ENCODE measurements around the gene CCNI2. TPM values are rescaled to one million over a fixed set of nuclear protein-coding genes. Genes with fewer than 3 reads are reported as not detected.

CCNI2 gene
- total RNA-seq, 1 experiment from 2014 or later = not detected

DNA sequence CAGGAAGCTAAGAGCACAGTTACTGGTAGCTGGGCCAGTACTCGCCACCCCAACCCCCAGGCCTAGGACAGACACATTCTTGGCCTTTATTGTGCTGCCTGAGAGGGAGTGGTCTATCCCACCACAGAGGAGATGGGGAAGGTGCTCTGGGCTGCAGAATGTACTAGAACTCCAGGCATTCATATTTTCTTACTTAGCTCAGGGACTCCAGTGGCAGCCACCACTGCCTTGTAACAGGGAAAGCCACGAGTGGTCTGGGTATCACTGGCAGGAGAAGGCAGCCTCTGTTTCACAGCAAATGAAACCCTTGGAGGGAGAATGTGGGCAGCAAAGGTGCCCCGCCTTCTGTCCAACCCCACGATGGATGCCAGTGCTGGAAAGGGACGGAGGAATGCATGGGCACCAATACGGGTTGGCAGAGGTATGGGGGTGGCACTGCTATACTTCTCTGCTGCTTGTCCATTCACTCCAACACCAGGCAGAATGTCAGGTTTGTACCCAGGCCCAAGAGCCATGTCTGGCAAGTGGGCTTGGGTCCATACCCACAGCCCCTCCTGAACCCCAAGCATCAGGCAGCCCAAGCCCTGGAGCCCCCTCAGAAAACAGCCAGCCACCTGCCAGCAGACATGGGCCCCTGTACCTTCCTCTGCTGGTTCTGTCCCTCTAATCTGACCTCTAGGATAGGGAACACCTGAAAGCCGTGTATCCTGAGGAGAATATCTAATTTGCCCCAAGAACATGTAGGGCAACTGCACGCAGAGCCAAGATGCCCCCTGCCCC is 25.3 kb downstream of the CCNI2 start:
- no peak for DNase-seq
- Histone ChIP-seq H3K4me3 (no peak overlapping the region), H3K27me3 (no peaks in the 10 kb centered on the region), H3K9me3 (no peaks in the 10 kb centered on the region), H3K36me3 (peaks cover 5% of the 10 kb centered on the region)

DNA sequence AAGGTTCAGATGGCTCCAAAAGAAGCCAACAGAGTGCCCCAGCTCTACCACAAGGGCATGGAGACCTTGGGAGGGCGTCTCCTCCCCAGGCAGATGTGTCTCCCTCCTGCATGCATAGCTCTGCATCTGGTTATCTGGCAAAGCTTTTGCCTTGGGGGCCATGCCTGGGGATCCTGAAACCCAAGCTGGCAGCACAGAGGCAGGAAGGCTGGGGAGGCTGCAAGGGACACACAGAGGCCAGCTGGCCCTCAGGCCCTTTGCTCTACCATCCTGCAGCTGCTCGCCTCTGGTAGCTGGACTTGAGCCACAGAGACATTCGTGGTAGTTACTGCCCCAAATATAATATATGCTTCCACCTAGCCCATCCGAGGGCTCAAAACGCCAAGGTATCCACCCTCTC is 25.9 kb downstream of the CCNI2 start:
- no peak overlapping the region for H3K4me3 ChIP-seq
- no peaks in the 10 kb centered on the region for H3K9me3 ChIP-seq
- H3K36me3 ChIP-seq = peaks cover 5% of the 10 kb centered on the region
- no peak for DNase-seq
- H3K27me3 ChIP-seq = no peaks in the 10 kb centered on the region

DNA sequence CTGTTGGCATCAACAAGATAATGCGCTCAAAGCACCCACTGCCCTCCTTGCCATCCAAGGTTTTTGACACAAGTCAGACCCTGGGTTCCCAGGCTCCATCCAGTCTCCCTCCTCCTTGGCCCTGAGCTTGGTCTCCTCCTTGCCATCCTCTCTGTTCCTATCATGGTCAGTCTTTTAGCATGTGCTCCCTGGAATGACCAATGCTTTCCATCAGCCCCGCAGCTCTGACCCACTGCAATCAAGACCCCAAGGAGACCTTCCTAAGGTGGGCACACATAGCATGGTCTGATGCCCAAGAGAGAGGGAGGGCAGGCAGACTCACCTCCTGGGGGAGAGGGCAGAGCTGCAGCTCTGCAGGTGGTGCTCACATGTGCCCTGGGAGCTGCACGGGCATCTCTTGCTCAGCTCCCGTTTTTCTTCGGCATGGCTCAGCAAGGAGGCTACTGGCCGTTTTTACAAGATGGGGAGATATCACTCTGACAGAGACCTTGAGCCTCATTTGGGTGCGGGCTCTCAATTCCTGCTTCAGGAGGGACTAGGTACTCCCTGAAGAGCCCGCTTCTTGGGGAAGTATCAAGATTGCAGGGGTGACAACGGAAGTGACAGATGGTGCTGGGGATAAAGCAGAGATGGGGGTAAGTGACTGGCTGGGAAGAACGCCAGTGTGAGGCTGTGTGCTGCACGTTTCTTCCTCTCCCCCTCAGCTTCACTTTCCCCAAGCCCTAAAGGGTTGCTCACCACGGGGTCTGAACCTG is 26.6 kb downstream of the CCNI2 start:
- DNase-seq = no peak

DNA sequence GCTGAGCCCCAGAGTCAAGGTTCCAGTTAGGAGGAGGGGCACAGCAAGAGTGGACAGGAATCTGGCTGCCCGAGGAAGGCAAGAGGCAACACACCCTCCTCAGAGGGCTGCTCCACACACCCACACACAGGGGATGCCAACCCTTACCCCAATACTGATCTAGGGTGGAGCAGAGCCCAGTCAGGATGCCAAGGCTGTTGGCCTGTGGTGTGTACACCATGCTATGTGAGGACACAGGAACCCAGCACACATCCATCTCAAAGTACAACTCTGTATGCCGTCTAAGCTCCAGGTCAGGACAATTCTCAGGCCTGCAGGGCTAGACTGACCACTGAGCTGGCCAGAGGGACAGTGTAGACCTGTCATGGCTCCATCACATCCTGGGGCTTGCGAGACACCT is 27.2 kb downstream of the CCNI2 start:
- Histone ChIP-seq H3K9me3 (no peaks in the 10 kb centered on the region), H3K36me3 (peaks cover 5% of the 10 kb centered on the region), H3K27me3 (no peaks in the 10 kb centered on the region), H3K4me3 (no peak overlapping the region)
- DNase-seq = peak; percentile 58

More for the DNA sequence above, 26.6 kb downstream of the CCNI2 start:
- no peaks in the 10 kb centered on the region for H3K9me3 ChIP-seq
- no peaks in the 10 kb centered on the region for H3K27me3 ChIP-seq
- no peak overlapping the region for H3K4me3 ChIP-seq
- H3K36me3 ChIP-seq = peaks cover 5% of the 10 kb centered on the region

DNA sequence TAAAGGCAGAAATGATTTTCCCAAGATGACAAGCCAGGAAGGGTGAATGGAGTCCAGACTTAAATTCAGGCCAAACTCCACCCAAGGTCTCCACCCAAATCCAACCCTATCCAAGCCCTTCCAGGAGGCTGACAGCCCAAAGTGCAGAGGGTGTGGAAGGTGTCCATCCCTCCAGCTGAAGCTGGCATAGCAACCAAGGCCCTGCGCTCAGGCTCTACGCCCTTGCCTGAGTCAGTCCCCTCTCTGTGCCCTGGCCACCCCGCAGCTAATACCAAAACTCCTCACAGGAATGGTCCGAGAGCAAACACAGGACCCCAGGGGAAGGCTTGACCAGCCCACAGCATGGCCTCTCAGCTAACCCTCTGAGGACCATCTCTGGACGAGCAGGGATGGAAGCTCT is 27.7 kb downstream of the CCNI2 start:
- Histone ChIP-seq H3K36me3 (peaks cover 5% of the 10 kb centered on the region; the same call in 1 of the 2 replicates), H3K4me3 (no peak overlapping the region), H3K27me3 (no peaks in the 10 kb centered on the region), H3K9me3 (no peaks in the 10 kb centered on the region)
- no peak for DNase-seq

DNA sequence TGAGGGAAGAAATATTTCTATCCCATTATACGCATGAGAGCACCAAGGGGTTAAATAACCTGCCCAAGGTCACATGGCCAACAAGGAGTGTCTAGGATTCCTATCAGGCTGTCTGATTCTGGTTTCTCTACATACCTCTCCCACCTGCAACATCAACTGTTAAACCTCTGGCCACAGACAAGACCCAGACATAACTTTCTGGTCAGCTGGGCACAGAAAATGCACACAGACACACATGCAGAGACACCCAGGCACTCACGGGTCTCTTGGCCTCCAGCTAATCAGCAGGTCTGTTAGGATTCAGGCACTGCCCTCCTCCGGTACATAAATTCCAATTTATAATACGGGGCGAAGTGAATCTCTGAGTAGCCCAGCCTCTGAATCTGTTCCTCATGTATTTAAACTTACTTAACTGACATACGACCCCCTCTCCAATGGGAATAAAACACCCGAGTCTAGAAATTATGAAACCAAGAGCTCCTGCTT is 28.3 kb downstream of the CCNI2 start:
- DNase-seq = no peak
- Histone ChIP-seq H3K4me3 (peak overlapping the region; percentile 66; the same call in 1 of the 2 replicates), H3K27me3 (no peaks in the 10 kb centered on the region), H3K36me3 (peaks cover 5% of the 10 kb centered on the region; the same call in 1 of the 2 replicates), H3K9me3 (no peaks in the 10 kb centered on the region)

DNA sequence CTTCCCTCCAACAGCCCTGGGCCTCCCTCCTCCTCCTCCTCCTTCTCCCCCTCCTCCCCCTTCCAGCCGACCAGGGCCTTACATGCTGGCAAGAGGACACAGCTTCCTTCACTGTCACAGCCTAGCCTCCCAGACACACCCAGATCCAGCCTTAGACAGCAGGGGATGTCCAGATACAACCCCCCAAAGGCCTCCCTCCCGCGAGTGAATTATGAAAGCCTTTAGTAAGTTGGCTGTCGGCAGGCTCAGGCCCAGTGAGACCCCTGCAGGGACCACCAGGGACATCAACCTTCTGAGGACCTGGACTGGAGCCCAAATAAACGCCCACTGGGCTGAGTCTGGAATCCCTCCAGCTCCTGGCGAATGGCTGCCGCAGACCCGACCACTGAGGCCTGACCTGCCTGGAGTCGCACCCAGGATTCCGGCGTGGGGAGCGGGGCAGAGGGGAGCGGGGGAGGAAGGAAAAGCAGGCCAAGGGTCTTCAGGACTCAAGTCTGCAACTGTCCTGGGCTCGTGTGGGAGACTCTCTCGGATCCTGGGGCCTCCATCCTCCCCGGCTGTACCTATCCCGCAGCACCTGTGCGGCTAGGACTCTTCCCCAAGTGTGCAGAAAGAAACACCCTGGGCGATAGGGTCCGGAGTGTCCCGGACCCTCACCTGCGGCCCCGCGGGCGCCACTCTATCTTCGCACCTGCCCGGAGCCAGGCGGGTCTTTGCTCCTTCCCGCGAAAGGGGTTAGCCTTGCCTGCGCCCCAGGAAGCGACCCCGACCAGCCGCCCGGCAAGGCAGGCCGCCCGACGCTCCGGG is 29.1 kb downstream of the CCNI2 start:
- peaks cover under 1% of the 10 kb centered on the region; the same call in 1 of the 2 replicates for H3K36me3 ChIP-seq
- DNase-seq = peak; percentile 66
- no peaks in the 10 kb centered on the region for H3K9me3 ChIP-seq
- H3K4me3 ChIP-seq = peak overlapping the region; percentile 66
- no peaks in the 10 kb centered on the region for H3K27me3 ChIP-seq

DNA sequence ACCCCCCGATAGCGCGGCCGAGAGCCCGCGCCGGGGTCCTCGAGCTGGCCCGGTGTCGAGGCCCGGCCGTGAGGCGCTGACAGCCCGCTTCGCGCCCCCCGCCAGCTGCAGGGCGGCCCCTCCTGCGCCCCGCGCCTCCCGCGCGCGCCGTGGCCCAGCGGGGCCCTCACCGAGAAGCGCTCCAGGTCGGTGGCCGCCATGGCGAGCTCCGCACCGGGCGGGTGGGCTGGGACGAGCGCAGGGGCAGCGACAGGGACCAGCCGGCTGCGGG is 29.6 kb downstream of the CCNI2 start:
- no peak for DNase-seq
- Histone ChIP-seq H3K9me3 (no peaks in the 10 kb centered on the region), H3K36me3 (no peaks in the 10 kb centered on the region; the same call in 1 of the 2 replicates), H3K27me3 (no peaks in the 10 kb centered on the region), H3K4me3 (peak overlapping the region; percentile 66)

DNA sequence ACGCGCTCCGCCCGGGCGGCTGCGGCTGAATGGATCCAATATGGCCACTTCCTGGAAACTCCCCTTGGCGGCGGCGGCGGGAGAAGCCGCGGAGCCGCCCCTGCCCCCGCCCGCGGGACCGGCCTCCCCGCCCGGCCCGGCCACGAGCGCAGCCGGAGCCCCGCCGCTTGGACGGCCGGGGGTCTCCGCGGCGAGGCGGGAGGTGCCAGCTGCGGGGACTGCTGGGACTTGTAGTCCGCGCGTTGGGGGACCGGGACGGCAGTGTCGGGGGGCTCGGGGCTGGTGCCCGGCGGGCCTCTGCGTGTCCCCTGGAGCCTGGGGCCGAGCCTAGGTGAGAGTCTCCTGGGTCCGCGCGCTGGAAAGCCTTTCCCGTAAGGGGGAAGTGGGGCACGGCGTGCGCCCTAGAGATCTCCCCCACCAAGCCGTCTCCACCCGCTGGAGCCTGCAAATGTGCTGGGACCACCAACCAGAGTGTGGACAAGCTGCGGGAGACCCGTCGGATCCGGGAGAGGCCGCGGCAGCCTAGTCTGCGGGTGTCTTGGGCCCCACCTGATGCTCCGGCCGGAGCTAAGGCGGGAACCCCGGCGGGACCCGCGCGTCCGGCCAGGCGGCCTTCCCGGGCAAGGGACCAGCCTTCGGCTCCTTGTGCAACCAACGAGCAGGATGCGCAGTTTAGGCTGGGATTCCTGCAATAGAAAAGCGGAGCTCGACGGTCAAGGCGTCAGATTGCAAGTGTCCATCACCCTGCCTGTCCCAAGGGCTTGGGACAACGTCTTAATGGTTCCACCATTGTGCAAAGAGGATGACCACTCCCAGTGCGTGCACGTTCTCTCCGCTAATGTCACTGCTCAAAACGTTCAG is 30.2 kb downstream of the CCNI2 start, which contains the start of gene SEPTIN8:
SEPTIN8 (minus strand) TSS at position 31 of the 861 bp plus-strand sequence. CDS start 102 bp downstream, outside the sequence.
- H3K4me3 ChIP-seq = peak within 1 kb of the TSS; percentile 66
- H3K9me3 ChIP-seq = no peaks in the 10 kb centered on the region
- peak; percentile 70 for DNase-seq

DNA sequence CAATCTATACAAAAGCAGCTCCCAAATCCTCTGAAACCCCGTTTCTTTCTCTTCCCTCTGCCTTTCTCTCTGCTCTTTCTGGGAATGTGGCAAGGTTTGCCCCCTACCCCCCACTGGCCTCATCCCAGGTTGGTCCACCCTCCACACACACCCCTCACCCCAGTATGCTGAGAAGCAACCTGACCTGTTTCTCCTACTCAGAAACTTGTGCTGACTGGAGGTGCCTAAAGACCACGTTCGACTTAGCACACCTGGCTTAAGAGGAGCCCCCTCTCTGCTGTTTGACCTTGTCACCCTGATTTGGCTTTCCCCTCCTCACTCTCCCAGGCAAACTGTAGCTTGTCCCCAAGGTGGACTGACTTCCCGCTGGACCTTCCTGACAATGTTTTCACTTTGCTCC is 30.9 kb downstream of the CCNI2 start:
- H3K4me3 ChIP-seq = peak overlapping the region; percentile 66
- no peaks in the 10 kb centered on the region; the same call in 1 of the 2 replicates for H3K36me3 ChIP-seq
- no peak for DNase-seq
- no peaks in the 10 kb centered on the region for H3K27me3 ChIP-seq
- no peaks in the 10 kb centered on the region for H3K9me3 ChIP-seq

More for the DNA sequence above, 30.2 kb downstream of the CCNI2 start, which contains the start of gene SEPTIN8:
- no peaks in the 10 kb centered on the region for H3K27me3 ChIP-seq
- no peaks in the 10 kb centered on the region; the same call in 1 of the 2 replicates for H3K36me3 ChIP-seq

DNA sequence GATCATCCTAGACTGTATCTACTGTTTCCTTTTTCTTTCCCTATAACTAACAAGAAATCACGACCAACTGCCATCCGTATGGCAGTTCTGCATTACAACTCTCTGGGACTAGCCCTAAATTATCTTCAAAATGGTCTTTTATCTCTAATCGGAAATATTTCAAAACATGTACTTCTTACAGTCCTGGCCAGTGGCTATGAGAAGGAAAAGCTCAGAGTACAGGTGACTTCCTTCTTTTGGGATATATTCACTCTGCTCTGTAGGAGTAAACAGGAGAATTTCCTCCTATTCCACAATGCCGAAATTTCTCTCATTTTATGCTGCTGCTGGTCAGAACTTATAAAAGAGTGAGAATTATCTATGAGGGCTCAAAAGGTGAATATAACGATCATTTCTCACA is 31.6 kb downstream of the CCNI2 start:
- no peak for DNase-seq
- H3K36me3 ChIP-seq = no peaks in the 10 kb centered on the region
- no peaks in the 10 kb centered on the region for H3K27me3 ChIP-seq
- no peaks in the 10 kb centered on the region for H3K9me3 ChIP-seq
- H3K4me3 ChIP-seq = no peak overlapping the region

DNA sequence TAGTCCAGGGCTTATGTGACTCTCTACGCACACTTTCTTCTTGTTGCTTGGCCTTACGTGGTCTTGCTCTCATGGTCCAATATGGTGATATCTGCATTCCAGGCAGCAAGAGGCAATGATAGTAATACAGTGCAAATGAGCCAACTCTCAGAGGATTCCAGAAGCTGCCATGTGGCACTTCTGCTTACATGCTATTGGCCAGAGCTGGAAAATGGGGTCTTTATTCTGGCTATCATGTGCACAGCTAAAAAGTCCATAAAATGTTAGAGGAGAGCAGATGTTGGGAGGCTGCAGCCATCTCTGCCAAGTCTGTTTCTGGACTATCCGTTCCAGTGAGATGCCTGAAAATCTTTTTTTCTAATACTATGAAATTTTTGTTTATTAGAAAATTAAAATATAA is 32.7 kb downstream of the CCNI2 start:
- no peak for DNase-seq
- H3K4me3 ChIP-seq = no peak overlapping the region
- no peaks in the 10 kb centered on the region for H3K9me3 ChIP-seq
- H3K27me3 ChIP-seq = no peaks in the 10 kb centered on the region
- no peaks in the 10 kb centered on the region for H3K36me3 ChIP-seq

DNA sequence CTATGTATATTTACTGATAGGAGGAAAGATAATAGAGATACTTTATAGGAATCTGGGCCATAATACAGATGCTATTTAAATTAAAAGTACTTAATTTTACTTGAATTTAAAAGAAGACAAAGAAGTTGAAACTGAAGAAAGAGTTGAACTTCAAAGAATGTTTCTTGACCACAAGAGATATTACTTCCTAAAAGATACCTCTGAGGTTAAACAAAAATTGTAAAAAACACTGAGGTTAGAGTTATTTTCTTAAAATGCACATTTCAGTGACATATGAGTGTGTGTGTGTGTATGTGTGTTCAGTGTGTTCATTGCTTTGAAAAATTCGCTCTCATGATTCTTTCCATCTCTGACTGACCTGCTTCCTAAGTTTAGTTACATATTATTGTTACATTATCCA is 33.4 kb downstream of the CCNI2 start:
- H3K27me3 ChIP-seq = no peaks in the 10 kb centered on the region
- no peak overlapping the region for H3K4me3 ChIP-seq
- H3K9me3 ChIP-seq = no peaks in the 10 kb centered on the region
- no peaks in the 10 kb centered on the region for H3K36me3 ChIP-seq
- DNase-seq = no peak

DNA sequence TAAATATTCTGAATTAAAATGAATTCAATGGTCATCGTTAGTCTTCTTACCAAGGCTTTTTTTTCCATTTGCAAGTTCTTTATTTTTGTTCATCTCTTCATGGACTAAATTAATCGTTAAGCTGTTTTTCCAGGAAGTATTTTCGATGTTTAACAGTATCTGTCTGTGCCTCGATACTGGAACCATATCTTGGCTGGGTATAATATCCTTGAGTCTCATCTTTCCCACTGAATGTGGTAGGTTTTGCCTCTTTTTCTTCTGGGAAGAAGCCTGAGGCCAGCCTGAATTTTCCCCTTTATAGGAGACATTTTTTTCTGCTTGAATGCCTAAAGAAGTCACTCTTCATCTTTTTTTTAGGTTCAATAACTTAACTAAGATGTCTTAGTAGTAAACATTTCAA is 33.8 kb downstream of the CCNI2 start:
- H3K27me3 ChIP-seq = no peaks in the 10 kb centered on the region
- no peak for DNase-seq
- H3K9me3 ChIP-seq = no peaks in the 10 kb centered on the region
- H3K36me3 ChIP-seq = no peaks in the 10 kb centered on the region
- no peak overlapping the region for H3K4me3 ChIP-seq

DNA sequence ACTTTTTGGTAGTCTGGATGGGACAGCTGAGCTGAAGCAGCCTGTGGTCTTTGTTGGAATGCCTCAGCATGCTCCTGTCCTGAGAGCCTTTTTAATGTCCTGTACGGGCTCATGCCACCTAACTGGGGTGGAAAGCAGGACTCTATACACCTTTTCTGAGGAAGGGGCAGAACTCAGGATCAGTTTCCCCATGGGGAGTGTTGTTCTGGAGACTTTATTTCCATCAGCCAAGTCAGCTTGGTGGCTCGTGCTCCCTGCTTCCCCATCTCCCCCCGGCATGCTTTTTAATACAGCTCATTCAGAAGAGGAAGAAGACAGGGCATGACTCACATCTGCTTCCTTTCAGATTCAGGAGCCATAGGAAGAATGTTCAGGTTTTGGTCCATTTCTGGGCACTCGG is 34.9 kb downstream of the CCNI2 start:
- Histone ChIP-seq H3K27me3 (no peaks in the 10 kb centered on the region), H3K9me3 (no peaks in the 10 kb centered on the region), H3K36me3 (no peaks in the 10 kb centered on the region), H3K4me3 (no peak overlapping the region)
- peak; percentile 50 for DNase-seq

DNA sequence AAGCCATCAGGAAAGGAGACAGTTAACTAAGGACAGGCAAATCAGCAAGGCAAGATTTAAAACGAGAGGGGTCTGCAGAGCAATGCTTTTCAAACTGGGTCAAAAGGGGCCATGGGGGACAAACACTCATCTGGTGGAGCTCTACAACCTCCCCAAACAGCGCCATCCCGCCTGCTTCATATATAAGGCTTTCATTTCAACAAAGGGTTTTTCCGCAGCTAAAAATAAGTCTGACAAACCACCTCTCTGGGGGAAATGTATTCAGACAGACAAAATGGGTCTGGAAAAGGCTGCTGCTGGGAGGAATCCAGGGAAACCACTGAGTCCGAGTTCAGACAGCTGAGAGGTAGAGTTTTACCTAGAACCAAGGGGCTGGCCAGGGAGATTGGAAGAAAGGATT is 38.1 kb downstream of the CCNI2 start:
- DNase-seq = no peak
- no peaks in the 10 kb centered on the region for H3K27me3 ChIP-seq
- H3K9me3 ChIP-seq = no peaks in the 10 kb centered on the region
- no peak overlapping the region for H3K4me3 ChIP-seq
- no peaks in the 10 kb centered on the region for H3K36me3 ChIP-seq

All from MG63 (cell line).